H1 (cell line): ENCODE data around the gene CALHM2. TPM values are rescaled to one million over a fixed set of nuclear protein-coding genes. Genes with fewer than 3 reads are reported as not detected.

Experiments
- CTCF ChIA-PET: fragments of 300-600 bp; sonication (Branson Sonifier 250); formaldehyde crosslinking; loops from one replicate; lab custom pipeline; 2021; ENCODE audit not compliant: partially characterized antibody; lab: Charles Lee
- POLR2A ChIA-PET: fragments of 300-600 bp; sonication (Branson Sonifier 250); formaldehyde crosslinking; loops from one replicate; lab custom pipeline; 2021; ENCODE audit warnings: inconsistent platforms; ENCODE audit not compliant: partially characterized antibody; lab: Charles Lee
- DNase-seq, 2 experiments: peaks; one replicate each; pipeline versions ENCODE4 v3.0.0 to v3.0.0-alpha.2; 2010 to 2022; ENCODE audit warnings: low spot score in 2 of 2, low read depth in 1 of 2, mixed read lengths in 1 of 2
- FAIRE-seq: peaks from 2 replicates; lab custom pipeline; 2011; peaks lifted over from hg19 to GRCh38; lab: Jason Lieb, UNC
- H2AFZ ChIP-seq: 2 replicates; pipeline ENCODE4 v1.8.1; 2012; ENCODE audit warnings: low read length, inconsistent platforms
- H2AK5ac ChIP-seq: 2 replicates; pipeline ENCODE4 v1.6.1; 2013; ENCODE audit warnings: low read depth, low read length
- H2BK120ac ChIP-seq: replicated peaks from 2 replicates; pipeline ENCODE3; 2013; ENCODE audit warnings: low read depth, low read length, inconsistent platforms
- H2BK12ac ChIP-seq: 2 replicates; pipeline ENCODE4 v1.6.1; 2013; ENCODE audit warnings: low read depth, low read length
- H2BK15ac ChIP-seq: 2 replicates; pipeline ENCODE4 v1.6.1; 2013; ENCODE audit warnings: low read length
- H2BK20ac ChIP-seq: 2 replicates; pipeline ENCODE4 v1.6.1; 2013; ENCODE audit warnings: low read length
- H2BK5ac ChIP-seq: 2 replicates; pipeline ENCODE4 v1.6.1; 2013; ENCODE audit warnings: low read depth, low read length
- H3K14ac ChIP-seq: 2 replicates; pipeline ENCODE4 v1.6.1; 2013; ENCODE audit warnings: inconsistent platforms; ENCODE audit not compliant: insufficient read length
- H3K18ac ChIP-seq: 2 replicates; pipeline ENCODE4 v1.6.1; 2013; ENCODE audit warnings: low read length; ENCODE audit errors: extremely low read depth
- H3K23ac ChIP-seq: 2 replicates; pipeline ENCODE4 v1.6.1; 2013; ENCODE audit warnings: inconsistent platforms; ENCODE audit not compliant: insufficient read length
- H3K23me2 ChIP-seq: 2 replicates; pipeline ENCODE4 v1.6.1; 2013; ENCODE audit warnings: low read depth, low read length
- H3K27ac ChIP-seq: 2 replicates; pipeline ENCODE4 v1.6.1; 2011; ENCODE audit warnings: low read depth, low read length, inconsistent platforms
- H3K27me3 ChIP-seq, 4 experiments: replicated peaks in 1 of 4; 1 replicate in 1 of 4; 2 replicates in 3 of 4; pipeline versions ENCODE4 v1.6.1 to v1.8.1; 2011 to 2013; ENCODE audit warnings: low read length in 3 of 4, mild to moderate bottlenecking in 3 of 4, inconsistent platforms in 2 of 4, mixed read lengths in 2 of 4, moderate library complexity in 1 of 4; ENCODE audit not compliant: control insufficient read depth in 3 of 4, insufficient read depth in 3 of 4; ENCODE audit errors: extremely low read depth in 1 of 4
- H3K36me3 ChIP-seq, 4 experiments: 2 replicates each; pipeline versions ENCODE4 v1.6.1 to v1.8.1; 2011 to 2013; ENCODE audit warnings: mild to moderate bottlenecking in 4 of 4, low read length in 3 of 4, moderate library complexity in 2 of 4, control low read depth in 1 of 4, inconsistent platforms in 1 of 4; ENCODE audit not compliant: insufficient read depth in 4 of 4, control insufficient read depth in 2 of 4
- H3K4ac ChIP-seq: replicated peaks from 2 replicates; pipeline ENCODE3; 2013; ENCODE audit warnings: low read length, low read depth, mixed read lengths, inconsistent platforms; ENCODE audit not compliant: insufficient read length
- H3K4me1 ChIP-seq, 4 experiments: replicated peaks in 1 of 4; 1 replicate in 1 of 4; 2 replicates in 3 of 4; pipeline versions ENCODE4 v1.6.1 to v1.8.1; 2011 to 2013; ENCODE audit warnings: low read length in 3 of 4, inconsistent platforms in 2 of 4, mixed read lengths in 1 of 4; ENCODE audit not compliant: insufficient read depth in 4 of 4, control insufficient read depth in 3 of 4
- H3K4me2 ChIP-seq, 2 experiments: 2 replicates each; pipeline versions ENCODE4 v1.6.1 to v1.8.1; 2011 to 2013; ENCODE audit warnings: low read depth in 2 of 2, low read length in 2 of 2, control low read depth in 1 of 2, inconsistent platforms in 1 of 2, mild to moderate bottlenecking in 1 of 2; ENCODE audit not compliant: insufficient read depth in 1 of 2
- H3K4me3 ChIP-seq, 4 experiments: fragments of 200-600, 300-600 bp in 1 of 4; sonication (generic), shearing (Covaris generic), sonication (Bioruptor Twin) in 1 of 4; 2 replicates each; pipeline versions ENCODE4 v1.5.1 to v1.8.1; 2011 to 2016; ENCODE audit warnings: low read length in 4 of 4, low read depth in 3 of 4, control low read depth in 2 of 4, inconsistent platforms in 2 of 4, mild to moderate bottlenecking in 2 of 4, mixed read lengths in 1 of 4, moderate library complexity in 1 of 4; ENCODE audit not compliant: insufficient read depth in 2 of 4; ENCODE audit errors: extremely low read depth in 1 of 4
- H3K56ac ChIP-seq: replicated peaks from 2 replicates; pipeline ENCODE3; 2013; ENCODE audit warnings: low read depth, mild to moderate bottlenecking, mixed read lengths, low read length, inconsistent platforms; ENCODE audit not compliant: insufficient read length
- H3K79me1 ChIP-seq: 2 replicates; pipeline ENCODE4 v1.6.1; 2013; ENCODE audit warnings: low read depth, low read length, control low read depth
- H3K79me2 ChIP-seq, 2 experiments: 2 replicates each; pipeline versions ENCODE4 v1.6.1 to v1.8.1; 2012 to 2013; ENCODE audit warnings: low read length in 2 of 2, mild to moderate bottlenecking in 2 of 2, inconsistent platforms in 1 of 2; ENCODE audit not compliant: insufficient read depth in 2 of 2, control insufficient read depth in 1 of 2
- H3K9ac ChIP-seq, 4 experiments: replicated peaks in 1 of 4; 1 replicate in 1 of 4; 2 replicates in 3 of 4; pipeline versions ENCODE4 v1.6.1 to v1.8.1; 2011 to 2013; ENCODE audit warnings: low read depth in 3 of 4, low read length in 3 of 4, control low read depth in 2 of 4, mild to moderate bottlenecking in 2 of 4, moderate library complexity in 2 of 4, inconsistent platforms in 1 of 4; ENCODE audit errors: extremely low read depth in 1 of 4
- H3K9me3 ChIP-seq, 2 experiments: 2 replicates each; pipeline versions ENCODE4 v1.6.1 to v1.8.1; 2012 to 2013; ENCODE audit warnings: mild to moderate bottlenecking in 2 of 2, moderate library complexity in 2 of 2, control low read depth in 1 of 2, inconsistent platforms in 1 of 2, low read depth in 1 of 2, low read length in 1 of 2, mixed read lengths in 1 of 2; ENCODE audit not compliant: insufficient read depth in 2 of 2
- H4K20me1 ChIP-seq, 2 experiments: replicated peaks in 1 of 2; 2 replicates each; pipeline versions ENCODE3 to v1.8.1; 2011 to 2013; ENCODE audit warnings: inconsistent platforms in 2 of 2, low read length in 2 of 2, mild to moderate bottlenecking in 1 of 2; ENCODE audit not compliant: insufficient read depth in 2 of 2, control insufficient read depth in 1 of 2
- H4K5ac ChIP-seq: 2 replicates; pipeline ENCODE4 v1.6.1; 2013; ENCODE audit warnings: low read length, low read depth, mixed read lengths, inconsistent platforms; ENCODE audit not compliant: insufficient read length
- H4K8ac ChIP-seq: 2 replicates; pipeline ENCODE4 v1.8.0; 2013; ENCODE audit warnings: mild to moderate bottlenecking, moderate library complexity, low read length, inconsistent platforms; ENCODE audit not compliant: insufficient read depth; ENCODE audit errors: extremely low read depth
- H4K91ac ChIP-seq: replicated peaks from 2 replicates; pipeline ENCODE3; 2013; ENCODE audit warnings: low read length, mixed read lengths, inconsistent platforms; ENCODE audit not compliant: insufficient read length
- HDAC2 ChIP-seq, 2 experiments: fragments of 300-600 bp in 1 of 2; sonication (generic) in 1 of 2; IDR thresholded peaks; 2 replicates each; pipeline ENCODE4 v1.6.1; 2011 to 2012; ENCODE audit warnings: low read depth in 2 of 2, low read length in 2 of 2, mild to moderate bottlenecking in 2 of 2, moderate library complexity in 2 of 2, borderline replicate concordance in 1 of 2, inconsistent platforms in 1 of 2
- RNF2 ChIP-seq: fragments of 200-900, 300-1000 bp; sonication (generic); IDR thresholded peaks from 2 replicates; pipeline ENCODE4 v1.7.1; 2016; ENCODE audit warnings: borderline replicate concordance, low read depth, mild to moderate bottlenecking, antibody characterized with exemption, low read length; ENCODE audit not compliant: poor library complexity, severe bottlenecking; ENCODE audit errors: missing control alignments
- SAP30 ChIP-seq: fragments of 300-600 bp; sonication (generic); IDR thresholded peaks from 2 replicates; pipeline ENCODE4 v1.7.1; 2012; ENCODE audit warnings: low read length, moderate library complexity, mild to moderate bottlenecking, inconsistent platforms; ENCODE audit not compliant: insufficient read depth, insufficient replicate concordance
- SIN3A ChIP-seq, 2 experiments: IDR thresholded peaks in 1 of 2; conservative IDR thresholded peaks in 1 of 2; 2 replicates each; pipeline ENCODE4 v1.6.1; 2011 to 2012; ENCODE audit warnings: low read length in 2 of 2, improper control_type of control experiment in 1 of 2, low read depth in 1 of 2, mild to moderate bottlenecking in 1 of 2
- SP1 ChIP-seq: IDR thresholded peaks from 2 replicates; pipeline ENCODE4 v1.6.1; 2011; ENCODE audit warnings: low read depth, low read length
- TAF1 ChIP-seq: IDR thresholded peaks from 2 replicates; pipeline ENCODE4 v1.6.1; 2011; ENCODE audit warnings: mild to moderate bottlenecking, low read depth, low read length
- WGBS, 2 experiments: shearing (Covaris generic) in 1 of 2; methylation state at CpG; one replicate each; pipeline versions ENCODE4 v1.1.6 to v1.1.7; 2013 to 2015; ENCODE audit warnings: low lambda C conversion rate in 2 of 2, mixed read lengths in 2 of 2, inconsistent platforms in 1 of 2, low coverage in 1 of 2, missing lambda C conversion rate in 1 of 2; ENCODE audit not compliant: insufficient replicate concordance in 2 of 2, insufficient coverage in 1 of 2, insufficient read length in 1 of 2; ENCODE audit errors: extremely low coverage in 1 of 2, missing lambda C conversion rate in 1 of 2; 5-methylcytosine and 5-hydroxymethylcytosine counted together
- polyA plus RNA-seq, 7 experiments: library from polyadenylated mRNA; depleted of rRNA in 3 of 7; stranded (reverse) in 5 of 7; unstranded in 2 of 7; fragments of >200 nt in 5 of 7; fragments of 200-250 nt in 2 of 7; gene quantifications; 1 replicate in 5 of 7; 2 replicates in 1 of 7; 4 replicates in 1 of 7; pipeline versions ENCODE4 v1.2.1 to v1.2.3, GENCODE V29; 2011 to 2013; ENCODE audit warnings: missing spikeins in 2 of 7, mixed read lengths in 2 of 7
- total RNA-seq: library from RNA; stranded (reverse); fragmentation: NEBNext Ultra II Directional; extraction: Animal tissue kit (Norgen Biotek cat#: 25700); gene quantifications from 2 replicates; pipeline ENCODE4 v1.2.1, GENCODE V29; 2021
- TF ChIP-seq, protein P1 (sequence below): IDR thresholded peaks from 2 replicates; pipeline ENCODE4 v1.6.1; 2012; ENCODE audit warnings: inconsistent platforms
- TF ChIP-seq, protein P2 (sequence below): IDR thresholded peaks from 2 replicates; pipeline ENCODE4 v1.6.1; 2012; ENCODE audit warnings: low read length, inconsistent platforms

Gene CALHM2
- total and polyA plus RNA-seq, 2 of the 8 experiments (the other 6 are each of a cell fraction or from before 2014, with no cell fraction given), result 1.2 to 2.4 TPM

DNA sequence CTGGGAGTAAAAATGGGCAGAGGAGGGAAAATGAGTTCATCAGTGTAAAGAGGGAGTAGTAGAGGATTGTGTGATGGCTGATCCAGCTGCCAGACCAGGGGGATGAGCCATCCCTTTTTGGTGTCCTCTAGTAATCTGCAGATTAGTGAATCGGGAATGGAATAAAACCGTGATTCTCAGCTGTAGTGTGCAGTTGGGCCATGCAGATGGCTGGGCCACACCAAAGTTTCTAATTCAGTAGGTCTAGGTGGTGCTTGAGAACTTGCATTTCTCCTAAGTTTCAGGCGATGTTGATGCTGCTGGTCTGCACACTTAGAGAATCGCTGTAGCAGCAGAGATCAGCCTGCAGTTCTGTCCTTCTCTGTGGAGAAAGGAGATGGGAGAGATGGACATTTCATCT, 33.1 kb downstream of the CALHM2 start:
- no peak overlapping the region for H2BK12ac ChIP-seq
- FAIRE-seq, result no peak
- H4K5ac ChIP-seq, result no peak overlapping the region
- no peak overlapping the region for H2BK120ac ChIP-seq
- DNase-seq, result no peak
- POLR2A ChIA-PET, result interaction anchor here (1.2 kb wide), 1 partner anchor 13 kb away, joined by 3 read pairs; no protein-coding TSS in a partner anchor
- no peaks in the 10 kb centered on the region for H3K9me3 ChIP-seq
- H3K9ac ChIP-seq, result no peak overlapping the region
- no peaks in the 10 kb centered on the region for H3K4me1 ChIP-seq
- peaks cover 7 to 14% of the 10 kb centered on the region in 2 experiments for H4K20me1 ChIP-seq
- H2AFZ ChIP-seq, result no peak overlapping the region
- H2BK20ac ChIP-seq, result no peak overlapping the region
- no peak overlapping the region for H3K4me3 ChIP-seq
- WGBS, 2 experiments, result 91% methylated on average over 4 of the region's 4 CpGs; no CpG with 5 or more reads in 1 of the 2 experiments
- no peak overlapping the region for H3K23ac ChIP-seq
- H4K8ac ChIP-seq, result no peak overlapping the region
- H3K18ac ChIP-seq, result no peak overlapping the region
- H3K4me2 ChIP-seq, result no peak overlapping the region
- no peak overlapping the region for H2AK5ac ChIP-seq
- no peak overlapping the region for H4K91ac ChIP-seq
- CTCF ChIA-PET, result interaction anchor here (0.8 to 4.3 kb wide), 6 partner anchors 21 to 74 kb away, joined by 3 to 35 read pairs (median 4); partner anchors contain the start of gene CALHM1
- H3K27ac ChIP-seq, result no peak overlapping the region
- no peak overlapping the region for H3K4ac ChIP-seq
- no peaks in the 10 kb centered on the region for H3K27me3 ChIP-seq
- H3K36me3 ChIP-seq, result peaks cover 63 to 94% (median 89%) of the 10 kb centered on the region in 4 experiments
- H3K56ac ChIP-seq, result no peak overlapping the region
- no peaks in the 10 kb centered on the region for H3K23me2 ChIP-seq
- no peak overlapping the region for H3K14ac ChIP-seq
- no peaks in the 10 kb centered on the region for H3K79me2 ChIP-seq
- no peaks in the 10 kb centered on the region for H3K79me1 ChIP-seq
- no peak overlapping the region for H2BK15ac ChIP-seq
- H2BK5ac ChIP-seq, result no peak overlapping the region
- TF ChIP-seq, protein P1, sequence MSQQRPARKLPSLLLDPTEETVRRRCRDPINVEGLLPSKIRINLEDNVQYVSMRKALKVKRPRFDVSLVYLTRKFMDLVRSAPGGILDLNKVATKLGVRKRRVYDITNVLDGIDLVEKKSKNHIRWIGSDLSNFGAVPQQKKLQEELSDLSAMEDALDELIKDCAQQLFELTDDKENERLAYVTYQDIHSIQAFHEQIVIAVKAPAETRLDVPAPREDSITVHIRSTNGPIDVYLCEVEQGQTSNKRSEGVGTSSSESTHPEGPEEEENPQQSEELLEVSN, result no peak
- TF ChIP-seq SP1, result no peak
- TF ChIP-seq SIN3A (conservative IDR thresholded peaks at IDR 0.05 in 1 of 2, IDR thresholded peaks at IDR 0.05 in 1 of 2; ENCODE audit: low read depth in 1 of 2, low read length in 2 of 2), result no peak
- TF ChIP-seq SAP30, result no peak
- TF ChIP-seq TAF1, result no peak
- no peak for TF ChIP-seq HDAC2 (IDR thresholded peaks at IDR 0.05; ENCODE audit: borderline replicate concordance in 1 of 2, low read depth in 2 of 2, low read length in 2 of 2)
- TF ChIP-seq RNF2, result no peak
- TF ChIP-seq, protein P2, sequence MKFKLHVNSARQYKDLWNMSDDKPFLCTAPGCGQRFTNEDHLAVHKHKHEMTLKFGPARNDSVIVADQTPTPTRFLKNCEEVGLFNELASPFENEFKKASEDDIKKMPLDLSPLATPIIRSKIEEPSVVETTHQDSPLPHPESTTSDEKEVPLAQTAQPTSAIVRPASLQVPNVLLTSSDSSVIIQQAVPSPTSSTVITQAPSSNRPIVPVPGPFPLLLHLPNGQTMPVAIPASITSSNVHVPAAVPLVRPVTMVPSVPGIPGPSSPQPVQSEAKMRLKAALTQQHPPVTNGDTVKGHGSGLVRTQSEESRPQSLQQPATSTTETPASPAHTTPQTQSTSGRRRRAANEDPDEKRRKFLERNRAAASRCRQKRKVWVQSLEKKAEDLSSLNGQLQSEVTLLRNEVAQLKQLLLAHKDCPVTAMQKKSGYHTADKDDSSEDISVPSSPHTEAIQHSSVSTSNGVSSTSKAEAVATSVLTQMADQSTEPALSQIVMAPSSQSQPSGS, result no peak
- TF ChIP-seq, all 59 proteins: peak for 0
